A673 (cell line): ENCODE measurements around the gene NEB. TPM values are rescaled to one million over a fixed set of nuclear protein-coding genes. Genes with fewer than 3 reads are reported as not detected.

ENCODE experiments used
- BruUV-seq: library from RNA; stranded (reverse); fragments of 400-500 nt; replicated peaks from 2 replicates; lab custom pipeline; 2021; lab: Mats Ljungman, UMichigan
- CTCF ChIA-PET: fragments of 300-600 bp; sonication (Branson Sonifier 250); formaldehyde crosslinking; loops from one replicate; lab custom pipeline; 2022; ENCODE audit warnings: antibody characterized with exemption; lab: Charles Lee
- POLR2A ChIA-PET: fragments of 300-600 bp; sonication (Branson Sonifier 250); formaldehyde crosslinking; loops from one replicate; lab custom pipeline; 2022; ENCODE audit warnings: antibody characterized with exemption; ENCODE audit not compliant: low non-redundant PET; lab: Charles Lee
- DNase-seq: peaks from one replicate; pipeline ENCODE4 v3.0.0-alpha.2; 2015; ENCODE audit warnings: low spot score
- H3K27ac ChIP-seq: fragments of 200-600 bp; sonication (generic); 2 replicates; pipeline ENCODE4 v1.5.1; 2016; ENCODE audit warnings: mixed run types, low read depth, mild to moderate bottlenecking, mixed read lengths, antibody characterized with exemption, low read length; ENCODE audit not compliant: poor library complexity, severe bottlenecking
- H3K27me3 ChIP-seq: fragments of 200-600 bp; sonication (generic); replicated peaks from 2 replicates; pipeline ENCODE4 v1.6.1; 2017; ENCODE audit warnings: mixed run types, low read depth, mild to moderate bottlenecking, mixed read lengths, antibody characterized with exemption, low read length; ENCODE audit not compliant: insufficient read depth, poor library complexity
- H3K36me3 ChIP-seq: fragments of 200-600 bp; sonication (generic); 2 replicates; pipeline ENCODE4 v1.6.1; 2016; ENCODE audit warnings: mixed run types, mild to moderate bottlenecking, mixed read lengths, antibody characterized with exemption, low read length; ENCODE audit not compliant: insufficient read depth, poor library complexity, severe bottlenecking
- H3K4me1 ChIP-seq: fragments of 200-600 bp; sonication (generic); 2 replicates; pipeline ENCODE4 v1.6.1; 2017; ENCODE audit warnings: mixed run types, mild to moderate bottlenecking, mixed read lengths, antibody characterized with exemption, low read length; ENCODE audit not compliant: insufficient read depth, poor library complexity, severe bottlenecking
- H3K4me3 ChIP-seq: fragments of 200-600 bp; sonication (generic); 2 replicates; pipeline ENCODE4 v1.5.1; 2016; ENCODE audit warnings: low read depth, mixed run types, mild to moderate bottlenecking, mixed read lengths, low read length; ENCODE audit not compliant: poor library complexity, severe bottlenecking
- H3K9me3 ChIP-seq: fragments of 200-600 bp; sonication (generic); 2 replicates; pipeline ENCODE4 v1.6.1; 2016; ENCODE audit warnings: mixed run types, low read depth, mild to moderate bottlenecking, mixed read lengths, antibody characterized with exemption, low read length; ENCODE audit not compliant: poor library complexity, severe bottlenecking
- EZH2 ChIP-seq: fragments of 200-600 bp; sonication (generic); IDR thresholded peaks from 2 replicates; pipeline ENCODE4 v1.6.1; 2017; ENCODE audit warnings: borderline replicate concordance, low read depth, mild to moderate bottlenecking, mixed read lengths, antibody characterized with exemption, low read length; ENCODE audit not compliant: poor library complexity, severe bottlenecking
- intact Hi-C: fragments of 100-400 bp; cut with micrococcal nuclease; formaldehyde crosslinking; loops from one replicate; pipeline ENCODE4 v1.10.0; 2022; ENCODE audit not compliant: unreplicated experiment
- total RNA-seq: library from RNA; stranded (reverse); gene quantifications from 2 replicates; pipeline ENCODE4 v1.2.3, GENCODE V29; 2021
- TF ChIP-seq, protein P1 (sequence below): fragments of 300-800, 200-600 bp; sonication (generic); conservative IDR thresholded peaks from 2 replicates; pipeline ENCODE4 v1.5.1; 2017; ENCODE audit warnings: low read depth, mild to moderate bottlenecking, antibody characterized with exemption, low read length, moderate library complexity, mixed read lengths

The NEB gene
- total RNA-seq, 1 experiment from 2014 or later: 7.0 TPM

DNA sequence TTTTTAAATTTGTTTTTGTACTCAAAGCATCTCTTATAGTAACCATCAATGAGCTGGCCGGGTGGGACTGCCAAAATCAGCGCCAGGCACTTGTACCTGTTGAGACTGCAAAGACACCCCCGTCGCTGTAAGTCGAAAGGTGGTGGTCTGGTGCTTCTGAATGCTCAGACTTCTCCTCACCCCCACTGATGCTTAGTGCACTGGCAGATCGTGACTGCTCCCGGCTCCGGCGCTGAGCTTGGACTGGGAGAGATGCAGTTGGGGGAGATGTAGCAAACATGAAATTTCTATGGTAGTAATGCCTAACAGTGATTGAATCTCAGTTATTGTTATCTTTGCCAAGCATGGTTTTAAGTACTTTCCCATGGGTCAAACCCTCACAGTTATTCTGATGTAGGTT is 244.0 kb downstream of the NEB start:
- POLR2A ChIA-PET: no interaction called here
- no TSS peak for BruUV-seq
- CTCF ChIA-PET: no interaction called here
- intact Hi-C loops: no loop called here
- TF ChIP-seq, protein P1, sequence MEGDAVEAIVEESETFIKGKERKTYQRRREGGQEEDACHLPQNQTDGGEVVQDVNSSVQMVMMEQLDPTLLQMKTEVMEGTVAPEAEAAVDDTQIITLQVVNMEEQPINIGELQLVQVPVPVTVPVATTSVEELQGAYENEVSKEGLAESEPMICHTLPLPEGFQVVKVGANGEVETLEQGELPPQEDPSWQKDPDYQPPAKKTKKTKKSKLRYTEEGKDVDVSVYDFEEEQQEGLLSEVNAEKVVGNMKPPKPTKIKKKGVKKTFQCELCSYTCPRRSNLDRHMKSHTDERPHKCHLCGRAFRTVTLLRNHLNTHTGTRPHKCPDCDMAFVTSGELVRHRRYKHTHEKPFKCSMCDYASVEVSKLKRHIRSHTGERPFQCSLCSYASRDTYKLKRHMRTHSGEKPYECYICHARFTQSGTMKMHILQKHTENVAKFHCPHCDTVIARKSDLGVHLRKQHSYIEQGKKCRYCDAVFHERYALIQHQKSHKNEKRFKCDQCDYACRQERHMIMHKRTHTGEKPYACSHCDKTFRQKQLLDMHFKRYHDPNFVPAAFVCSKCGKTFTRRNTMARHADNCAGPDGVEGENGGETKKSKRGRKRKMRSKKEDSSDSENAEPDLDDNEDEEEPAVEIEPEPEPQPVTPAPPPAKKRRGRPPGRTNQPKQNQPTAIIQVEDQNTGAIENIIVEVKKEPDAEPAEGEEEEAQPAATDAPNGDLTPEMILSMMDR: no peak
- TF ChIP-seq EZH2: no peak
- Histone ChIP-seq H3K4me1 (no peaks in the 10 kb centered on the region), H3K4me3 (no peak overlapping the region), H3K27ac (no peak overlapping the region), H3K36me3 (peaks cover 7% of the 10 kb centered on the region), H3K9me3 (no peaks in the 10 kb centered on the region), H3K27me3 (no peaks in the 10 kb centered on the region)
- no peak for DNase-seq

DNA sequence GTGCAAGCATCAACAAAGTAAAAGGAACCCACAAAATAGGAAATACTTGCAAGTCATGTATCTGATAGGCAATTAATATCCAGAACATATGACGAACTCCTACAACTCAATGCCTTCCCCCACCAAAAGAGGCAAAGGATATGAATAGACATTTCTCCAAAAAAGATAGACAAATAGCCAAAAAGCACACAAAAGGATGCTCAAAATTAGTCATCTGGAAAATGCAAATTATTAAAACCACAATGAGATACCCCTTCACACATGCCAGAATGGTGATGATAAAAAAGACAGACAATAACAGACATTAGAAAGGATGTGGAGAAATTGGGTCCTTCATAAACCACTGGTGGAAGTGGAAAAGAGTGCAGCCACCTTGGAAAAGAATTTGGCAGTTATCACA is 248.2 kb downstream of the NEB start:
- Histone ChIP-seq H3K4me3 (no peak overlapping the region), H3K27me3 (no peaks in the 10 kb centered on the region), H3K9me3 (no peaks in the 10 kb centered on the region), H3K27ac (no peak overlapping the region), H3K4me1 (no peaks in the 10 kb centered on the region), H3K36me3 (peaks cover 21% of the 10 kb centered on the region)
- no peak for DNase-seq
- TF ChIP-seq EZH2: no peak
- TF ChIP-seq, protein P1: no peak
- CTCF ChIA-PET: no interaction called here
- intact Hi-C loops: no loop called here
- POLR2A ChIA-PET: no interaction called here
- BruUV-seq: no TSS peak

DNA sequence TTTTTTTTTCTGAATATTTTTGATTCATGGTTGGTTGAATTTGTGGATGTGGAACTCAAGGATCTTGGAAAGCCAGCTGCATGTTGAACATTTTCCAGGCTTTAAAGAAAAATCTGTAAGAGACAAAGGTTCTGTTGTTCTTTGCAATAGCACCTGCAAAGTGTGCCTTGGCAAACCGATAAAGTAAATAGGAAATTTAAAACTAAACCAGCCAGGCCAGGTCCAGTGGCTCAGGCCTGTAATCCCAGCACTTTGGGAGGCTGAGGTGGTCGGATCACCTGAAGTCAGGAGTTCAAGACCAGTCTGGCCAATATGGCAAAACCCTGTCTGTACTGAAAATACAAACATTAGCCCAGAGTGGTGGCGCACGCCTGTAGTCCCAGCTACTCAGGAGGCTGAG is 250.2 kb downstream of the NEB start:
- no TSS peak for BruUV-seq
- no peak overlapping the region for H3K4me3 ChIP-seq
- H3K4me1 ChIP-seq: peaks cover 12% of the 10 kb centered on the region
- intact Hi-C loops: no loop called here
- no peak for DNase-seq
- no peak for TF ChIP-seq EZH2
- TF ChIP-seq, protein P1: no peak
- ChIA-PET POLR2A (no interaction called here), CTCF (no interaction called here)
- no peaks in the 10 kb centered on the region for H3K9me3 ChIP-seq
- no peak overlapping the region for H3K27ac ChIP-seq
- peaks cover 27% of the 10 kb centered on the region for H3K36me3 ChIP-seq
- H3K27me3 ChIP-seq: no peaks in the 10 kb centered on the region
